ENCODE data around the gene PIGH. TPM values are rescaled to one million over a fixed set of nuclear protein-coding genes. Genes with fewer than 3 reads are reported as not detected.

Gene PIGH
- total and polyA plus RNA-seq, 2 of the 13 experiments (the other 11 are each of a cell fraction or from before 2014, with no cell fraction given): 30.0 to 43.5 TPM

GRCh38 chr14:67645414-67645813, 45.3 kb upstream of the PIGH start (continued):
- TF ChIP-seq ARID3A (IDR thresholded peaks at IDR 0.05; ENCODE audit: low read depth, low read length): no peak
- TF ChIP-seq, protein P1, sequence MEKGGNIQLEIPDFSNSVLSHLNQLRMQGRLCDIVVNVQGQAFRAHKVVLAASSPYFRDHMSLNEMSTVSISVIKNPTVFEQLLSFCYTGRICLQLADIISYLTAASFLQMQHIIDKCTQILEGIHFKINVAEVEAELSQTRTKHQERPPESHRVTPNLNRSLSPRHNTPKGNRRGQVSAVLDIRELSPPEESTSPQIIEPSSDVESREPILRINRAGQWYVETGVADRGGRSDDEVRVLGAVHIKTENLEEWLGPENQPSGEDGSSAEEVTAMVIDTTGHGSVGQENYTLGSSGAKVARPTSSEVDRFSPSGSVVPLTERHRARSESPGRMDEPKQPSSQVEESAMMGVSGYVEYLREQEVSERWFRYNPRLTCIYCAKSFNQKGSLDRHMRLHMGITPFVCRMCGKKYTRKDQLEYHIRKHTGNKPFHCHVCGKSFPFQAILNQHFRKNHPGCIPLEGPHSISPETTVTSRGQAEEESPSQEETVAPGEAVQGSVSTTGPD (CRISPR knock-in tag; IDR thresholded peaks at IDR 0.05): no peak
- TF ChIP-seq FOXP4 (CRISPR knock-in tag; IDR thresholded peaks at IDR 0.05): no peak
- no peak for TF ChIP-seq SP5 (CRISPR knock-in tag; IDR thresholded peaks at IDR 0.05; ENCODE audit: borderline replicate concordance, low read depth)
- no peak for TF ChIP-seq GABPB1 (CRISPR knock-in tag; IDR thresholded peaks at IDR 0.05)
- no peak for TF ChIP-seq ZNF570 (CRISPR knock-in tag; IDR thresholded peaks at IDR 0.05; ENCODE audit: borderline replicate concordance)
- TF ChIP-seq ZNF777 (CRISPR knock-in tag; IDR thresholded peaks at IDR 0.05): no peak
- TF ChIP-seq, protein P2, sequence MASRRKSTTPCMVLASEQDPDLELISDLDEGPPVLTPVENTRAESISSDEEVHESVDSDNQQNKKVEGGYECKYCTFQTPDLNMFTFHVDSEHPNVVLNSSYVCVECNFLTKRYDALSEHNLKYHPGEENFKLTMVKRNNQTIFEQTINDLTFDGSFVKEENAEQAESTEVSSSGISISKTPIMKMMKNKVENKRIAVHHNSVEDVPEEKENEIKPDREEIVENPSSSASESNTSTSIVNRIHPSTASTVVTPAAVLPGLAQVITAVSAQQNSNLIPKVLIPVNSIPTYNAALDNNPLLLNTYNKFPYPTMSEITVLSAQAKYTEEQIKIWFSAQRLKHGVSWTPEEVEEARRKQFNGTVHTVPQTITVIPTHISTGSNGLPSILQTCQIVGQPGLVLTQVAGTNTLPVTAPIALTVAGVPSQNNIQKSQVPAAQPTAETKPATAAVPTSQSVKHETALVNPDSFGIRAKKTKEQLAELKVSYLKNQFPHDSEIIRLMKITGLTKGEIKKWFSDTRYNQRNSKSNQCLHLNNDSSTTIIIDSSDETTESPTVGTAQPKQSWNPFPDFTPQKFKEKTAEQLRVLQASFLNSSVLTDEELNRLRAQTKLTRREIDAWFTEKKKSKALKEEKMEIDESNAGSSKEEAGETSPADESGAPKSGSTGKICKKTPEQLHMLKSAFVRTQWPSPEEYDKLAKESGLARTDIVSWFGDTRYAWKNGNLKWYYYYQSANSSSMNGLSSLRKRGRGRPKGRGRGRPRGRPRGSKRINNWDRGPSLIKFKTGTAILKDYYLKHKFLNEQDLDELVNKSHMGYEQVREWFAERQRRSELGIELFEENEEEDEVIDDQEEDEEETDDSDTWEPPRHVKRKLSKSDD (CRISPR knock-in tag; IDR thresholded peaks at IDR 0.05; ENCODE audit: low read depth): no peak
- no peak for TF ChIP-seq HNRNPH1 (optimal IDR thresholded peaks at IDR 0.05; ENCODE audit: low read depth, low read length)
- TF ChIP-seq ZNF709 (CRISPR knock-in tag; IDR thresholded peaks at IDR 0.05): no peak
- no peak for TF ChIP-seq RAD21 (CRISPR knock-in tag; IDR thresholded peaks at IDR 0.05)
- no peak for TF ChIP-seq ZNF282 (IDR thresholded peaks at IDR 0.05; ENCODE audit: partially characterized antibody)

All from HepG2 (cell line).